GM12878 (cell line): Measurements from ENCODE around the gene SNRNP25. TPM values are rescaled to one million over a fixed set of nuclear protein-coding genes. Genes with fewer than 3 reads are reported as not detected.
A peak's percentile ranks its signal among the peaks of the same experiment; 100 is the strongest.

Source experiments
- ATAC-seq: fragments of 200-7000 bp; cut with Tn5 transposase; 3 replicates; pipeline ENCODE4 v1.9.1; 2020; ENCODE audit warnings: mild to moderate bottlenecking, moderate library complexity
- BruUV-seq: library from RNA; stranded (reverse); fragments of 400-500 nt; replicated peaks from 2 replicates; lab custom pipeline; 2021; lab: Mats Ljungman, UMichigan
- CTCF ChIA-PET: fragments of 300-600 bp; sonication (Branson Sonifier 250); formaldehyde crosslinking; extraction: SDS; loops from one replicate; lab custom pipeline; 2021; ENCODE audit warnings: inconsistent platforms; lab: Yijun Ruan, JAX
- POLR2A ChIA-PET: fragments of 350-600 bp; formaldehyde crosslinking; extraction: SDS; loops from one replicate; lab custom pipeline; 2021; ENCODE audit warnings: inconsistent platforms; lab: Charles Lee
- RAD21 ChIA-PET: fragments of 300-600 bp; sonication (Branson Sonifier 250); formaldehyde crosslinking; loops from one replicate; lab custom pipeline; 2023; ENCODE audit warnings: antibody characterized with exemption; ENCODE audit not compliant: unreplicated experiment; lab: Charles Lee
- SMC1A ChIA-PET: fragments of 300-600 bp; sonication (Branson Sonifier 250); formaldehyde crosslinking; loops from one replicate; lab custom pipeline; 2023; ENCODE audit not compliant: unreplicated experiment, uncharacterized antibody; lab: Charles Lee
- DNase-seq: peaks from one replicate; pipeline ENCODE4 v3.0.0-alpha.2; 2011; ENCODE audit warnings: low read depth, low spot score
- FAIRE-seq: peaks from 3 replicates; lab custom pipeline; 2011; peaks lifted over from hg19 to GRCh38; lab: Jason Lieb, UNC
- H2AFZ ChIP-seq: 2 replicates; pipeline ENCODE4 v1.6.0; 2011; ENCODE audit warnings: low read depth, low read length, control low read depth; ENCODE audit not compliant: control insufficient read depth
- H3K27ac ChIP-seq: 2 replicates; pipeline ENCODE4 v1.5.1; 2011; ENCODE audit warnings: control low read depth; ENCODE audit not compliant: control insufficient read depth, insufficient read depth
- H3K27me3 ChIP-seq, 2 experiments: replicated peaks in 1 of 2; 2 replicates each; pipeline versions ENCODE4 v1.6.0 to v1.6.1; 2011; ENCODE audit warnings: low read length in 1 of 2; ENCODE audit not compliant: control insufficient read depth in 2 of 2, insufficient read depth in 2 of 2
- H3K36me3 ChIP-seq, 2 experiments: 2 replicates each; pipeline ENCODE4 v1.5.1; 2011; ENCODE audit warnings: low read length in 1 of 2; ENCODE audit not compliant: control insufficient read depth in 2 of 2, insufficient read depth in 2 of 2
- H3K4me1 ChIP-seq: 2 replicates; pipeline ENCODE4 v1.6.1; 2011; ENCODE audit warnings: mild to moderate bottlenecking, low read length, moderate library complexity, mixed read lengths; ENCODE audit not compliant: control insufficient read depth, insufficient read depth
- H3K4me2 ChIP-seq: 2 replicates; pipeline ENCODE4 v1.6.0; 2011; ENCODE audit warnings: control low read depth; ENCODE audit not compliant: control insufficient read depth, insufficient read depth
- H3K4me3 ChIP-seq: fragments of 200-600 bp; sonication (generic); 2 replicates; pipeline ENCODE4 v1.5.1; 2016
- H3K79me2 ChIP-seq: 2 replicates; pipeline ENCODE4 v1.6.0; 2011; ENCODE audit warnings: low read length; ENCODE audit not compliant: control insufficient read depth, insufficient read depth
- H3K9ac ChIP-seq: 2 replicates; pipeline ENCODE4 v1.8.0; 2011; ENCODE audit warnings: low read length, control low read depth, mixed read lengths; ENCODE audit not compliant: control insufficient read depth, insufficient read depth
- H3K9me3 ChIP-seq: replicated peaks from 3 replicates; pipeline ENCODE4 v1.5.1; 2011; ENCODE audit warnings: mild to moderate bottlenecking, low read length; ENCODE audit not compliant: control insufficient read depth, insufficient read depth
- H4K20me1 ChIP-seq: 2 replicates; pipeline ENCODE4 v1.6.0; 2011; ENCODE audit not compliant: control insufficient read depth, insufficient read depth
- CREM ChIP-seq: IDR thresholded peaks from 2 replicates; pipeline ENCODE4 v1.6.1; 2014; ENCODE audit warnings: antibody characterized with exemption, low read depth
- EZH2 ChIP-seq: IDR thresholded peaks from 2 replicates; pipeline ENCODE4 v1.6.1; 2012; ENCODE audit warnings: low read depth, mild to moderate bottlenecking, control low read depth, inconsistent platforms, low read length, borderline replicate concordance; ENCODE audit not compliant: control insufficient read depth
- HCFC1 ChIP-seq: fragments of 150-350 bp; IDR thresholded peaks from 2 replicates; pipeline ENCODE4 v1.6.1; 2014; ENCODE audit warnings: low read length
- HDAC2 ChIP-seq: fragments of 200-600 bp; sonication (generic); IDR thresholded peaks from 2 replicates; pipeline ENCODE4 v1.6.1; 2017
- MYB ChIP-seq: fragments of 150-350 bp; IDR thresholded peaks from 2 replicates; pipeline ENCODE4 v1.6.1; 2014; ENCODE audit warnings: mild to moderate bottlenecking, low read depth, low read length, borderline replicate concordance
- PML ChIP-seq: IDR thresholded peaks from 2 replicates; pipeline ENCODE4 v1.6.1; 2012; ENCODE audit warnings: low read length, inconsistent platforms
- POLR2A ChIP-seq: IDR thresholded peaks from 2 replicates; pipeline ENCODE4 v1.6.1; 2011; ENCODE audit warnings: low read depth, mild to moderate bottlenecking, low read length
- SREBF2 ChIP-seq: IDR thresholded peaks from 2 replicates; pipeline ENCODE4 v1.6.1; 2012; ENCODE audit warnings: mild to moderate bottlenecking, low read length
- STAT3 ChIP-seq: IDR thresholded peaks from 2 replicates; pipeline ENCODE4 v1.6.1; 2011; ENCODE audit warnings: low read depth, low read length, improper control_type of control experiment
- WGBS: methylation state at CpG from one replicate; pipeline ENCODE4 v1.1.6; 2016; ENCODE audit warnings: low lambda C conversion rate; ENCODE audit not compliant: insufficient replicate concordance, insufficient coverage; ENCODE audit errors: missing lambda C conversion rate; 5-methylcytosine and 5-hydroxymethylcytosine counted together
- in situ Hi-C: fragments of 300-500 bp; cut with MboI; formaldehyde crosslinking; loops from 9 replicates; pipeline ENCODE4 v1.14.3; 2018; ENCODE audit warnings: mixed read lengths
- intact Hi-C: fragments of 100-400 bp; cut with micrococcal nuclease; formaldehyde crosslinking; loops from one replicate; pipeline ENCODE4 v1.14.2; 2022; ENCODE audit not compliant: unreplicated experiment
- polyA plus RNA-seq, 11 experiments: library from polyadenylated mRNA; depleted of rRNA in 4 of 11; unstranded in 6 of 11; stranded (reverse) in 5 of 11; fragments of >200 nt; fragmentation: Nextera tagmentation in 4 of 11; fragmentation: Illumina TruSeq in 1 of 11; extraction: Ambion mirVana in 4 of 11; extraction: Trizol in 1 of 11; gene quantifications; 1 replicate in 1 of 11; 2 replicates in 10 of 11; pipeline versions ENCODE4 v1.2.1 to v1.2.3, GENCODE V29; 2011 to 2016; ENCODE audit warnings: inconsistent platforms in 2 of 11, missing spikeins in 2 of 11, low read depth in 1 of 11
- total RNA-seq, 4 experiments: library from RNA; depleted of rRNA in 3 of 4; stranded (reverse); fragments of >200 nt in 3 of 4; fragmentation: Illumina TruSeq in 1 of 4; extraction: Trizol in 1 of 4; gene quantifications; 2 replicates each; pipeline versions ENCODE4 v1.2.1 to v1.2.3, GENCODE V29; 2013 to 2021
- TF ChIP-seq, protein P1 (sequence below): fragments of 450-650 bp; IDR thresholded peaks from 2 replicates; pipeline ENCODE4 v1.6.1; 2014; ENCODE audit warnings: mild to moderate bottlenecking

SNRNP25 gene
- total and polyA plus RNA-seq, 10 of the 15 experiments (the other 5 are each of a cell fraction or from before 2014, with no cell fraction given): 40.9 to 138 (median 67.2) TPM

DNA sequence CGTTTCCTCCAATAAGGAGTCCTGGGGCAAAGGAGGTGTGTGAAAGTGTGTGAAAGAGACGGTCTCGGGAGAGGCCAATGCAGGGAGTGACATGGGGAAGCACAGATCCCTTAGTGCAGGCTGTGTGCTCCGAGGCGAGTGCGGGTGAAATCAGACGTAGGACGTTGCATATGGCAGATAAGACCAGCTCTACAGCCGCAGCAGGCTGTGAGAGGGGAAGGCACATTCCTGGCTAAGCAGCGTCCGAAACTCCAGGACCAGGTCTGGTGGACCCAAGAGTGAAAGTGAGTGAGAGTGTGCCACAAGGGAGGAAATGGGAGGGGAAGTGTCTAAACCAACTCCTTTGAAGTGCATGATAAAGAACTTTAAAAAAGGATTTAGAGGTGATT, 11.6 kb upstream of the SNRNP25 start:
- no peak overlapping the region for H3K4me3 ChIP-seq
- H3K27ac ChIP-seq: no peak overlapping the region
- FAIRE-seq (no peak), ATAC-seq (no peak)
- no peaks in the 10 kb centered on the region for H3K27me3 ChIP-seq
- H4K20me1 ChIP-seq: no peaks in the 10 kb centered on the region
- no peak overlapping the region for H3K4me2 ChIP-seq
- H3K4me1 ChIP-seq: peaks cover 20% of the 10 kb centered on the region
- H3K9me3 ChIP-seq: no peaks in the 10 kb centered on the region
- POLR2A ChIA-PET: no interaction called here
- intact Hi-C loops: no loop called here
- no TSS peak for BruUV-seq
- in situ Hi-C loops: no loop called here
- 0 out of 2 replicates have a peak, but pooled peaks have one; percentile 11 for TF ChIP-seq POLR2A
- no peak for TF ChIP-seq STAT3
- TF ChIP-seq, protein P1, sequence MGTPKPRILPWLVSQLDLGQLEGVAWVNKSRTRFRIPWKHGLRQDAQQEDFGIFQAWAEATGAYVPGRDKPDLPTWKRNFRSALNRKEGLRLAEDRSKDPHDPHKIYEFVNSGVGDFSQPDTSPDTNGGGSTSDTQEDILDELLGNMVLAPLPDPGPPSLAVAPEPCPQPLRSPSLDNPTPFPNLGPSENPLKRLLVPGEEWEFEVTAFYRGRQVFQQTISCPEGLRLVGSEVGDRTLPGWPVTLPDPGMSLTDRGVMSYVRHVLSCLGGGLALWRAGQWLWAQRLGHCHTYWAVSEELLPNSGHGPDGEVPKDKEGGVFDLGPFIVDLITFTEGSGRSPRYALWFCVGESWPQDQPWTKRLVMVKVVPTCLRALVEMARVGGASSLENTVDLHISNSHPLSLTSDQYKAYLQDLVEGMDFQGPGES: no peak
- TF ChIP-seq CREM: no peak
- TF ChIP-seq SREBF2: no peak
- no peak for TF ChIP-seq HDAC2
- peak; percentile 16; the same call in 1 of the 2 replicates for TF ChIP-seq PML
- TF ChIP-seq, all 136 proteins: peak for 2
- ChIA-PET SMC1A (no interaction called here), RAD21 (no interaction called here), CTCF (no interaction called here)
- Histone ChIP-seq H2AFZ (no peak overlapping the region), H3K79me2 (no peaks in the 10 kb centered on the region), H3K36me3 (peaks cover 10 to 12% of the 10 kb centered on the region in 2 experiments), H3K9ac (no peak overlapping the region)
- 97% methylated on average over 11 of the region's 11 CpGs for WGBS
- no peak for DNase-seq

- intact Hi-C loops (no loop called here), in situ Hi-C loops (no loop called here)
- POLR2A ChIA-PET: no interaction called here
- Histone ChIP-seq H3K4me3 (no peak overlapping the region), H3K4me2 (no peak overlapping the region), H3K4me1 (peaks cover 20% of the 10 kb centered on the region), H3K27me3 (no peaks in the 10 kb centered on the region), H3K9me3 (no peaks in the 10 kb centered on the region), H2AFZ (no peak overlapping the region), H4K20me1 (no peaks in the 10 kb centered on the region), H3K36me3 (peaks cover 12 to 14% of the 10 kb centered on the region in 2 experiments), H3K27ac (no peak overlapping the region), H3K79me2 (peaks cover 2% of the 10 kb centered on the region; the same call in 1 of the 2 replicates), H3K9ac (no peak overlapping the region)
- BruUV-seq: no TSS peak
- WGBS: 88% methylated on average over 4 of the region's 4 CpGs
- SMC1A ChIA-PET: no interaction called here
- no peak for FAIRE-seq
- CTCF ChIA-PET: interaction anchor here (1.5 kb wide), 1 partner anchor 23 kb away, joined by 4 read pairs; no protein-coding TSS in a partner anchor
- no peak for DNase-seq
- TF ChIP-seq HCFC1 (no peak), EZH2 (no peak), MYB (no peak)
- RAD21 ChIA-PET: no interaction called here
- ATAC-seq: no peak
Measured at GRCh38 chr16:42691-43090, 10.9 kb upstream of the SNRNP25 start.
